Neural crest cell (in vitro differentiated cells): ENCODE measurements around the gene AP1S2. TPM values are rescaled to one million over a fixed set of nuclear protein-coding genes. Genes with fewer than 3 reads are reported as not detected.
A peak's percentile ranks its signal among the peaks of the same experiment; 100 is the strongest.

Experiments
- DNase-seq: peaks from one replicate; pipeline ENCODE4 v3.0.0; 2021; ENCODE audit warnings: low read depth, mixed read lengths, low spot score
- H3K27ac Mint-ChIP-seq: one replicate; pipeline ENCODE4 v1.8.0; 2021; ENCODE audit warnings: mild to moderate bottlenecking, mixed read lengths; ENCODE audit not compliant: unreplicated experiment
- H3K27me3 Mint-ChIP-seq: 2 replicates; pipeline ENCODE4 v1.8.0; 2021; ENCODE audit warnings: low read depth, mild to moderate bottlenecking, mixed read lengths
- H3K36me3 Mint-ChIP-seq: 2 replicates; pipeline ENCODE4 v1.8.0; 2021; ENCODE audit warnings: low read depth, mild to moderate bottlenecking, mixed read lengths
- H3K4me1 Mint-ChIP-seq: 2 replicates; pipeline ENCODE4 v1.8.0; 2021; ENCODE audit warnings: mixed read lengths
- H3K4me3 Mint-ChIP-seq: one replicate; pipeline ENCODE4 v1.8.0; 2021; ENCODE audit warnings: mild to moderate bottlenecking, mixed read lengths
- H3K9me3 Mint-ChIP-seq: 2 replicates; pipeline ENCODE4 v1.8.0; 2021; ENCODE audit warnings: mixed read lengths
- CTCF ChIP-seq: fragments of 200-600 bp; sonication (generic); conservative IDR thresholded peaks from 2 replicates; pipeline ENCODE4 v1.5.0; 2021; ENCODE audit warnings: antibody characterized with exemption, mild to moderate bottlenecking
- long read RNA-seq: library from polyadenylated mRNA; unstranded; transcript quantifications from one replicate; pipeline ENCODE4 v2.0.0, GENCODE V29; 2020
- total RNA-seq: library from RNA; stranded (reverse); gene quantifications from 2 replicates; pipeline ENCODE4 v1.2.1, GENCODE V29; 2021

AP1S2 gene
- total RNA-seq: 136 and 141 TPM in 2 replicates
- long read RNA-seq, transcript AP1S2-201 (5 exons, 2,237 nt): major isoform, 410 of 598 reads
- long read RNA-seq, transcript AP1S2-202 (5 exons, 3,492 nt): minor isoform, 11 of 598 reads
- long read RNA-seq, partial matches to known transcripts: 30 of 598 reads
- long read RNA-seq, other reads (novel, unspliced or antisense): 146 of 598 reads

DNA sequence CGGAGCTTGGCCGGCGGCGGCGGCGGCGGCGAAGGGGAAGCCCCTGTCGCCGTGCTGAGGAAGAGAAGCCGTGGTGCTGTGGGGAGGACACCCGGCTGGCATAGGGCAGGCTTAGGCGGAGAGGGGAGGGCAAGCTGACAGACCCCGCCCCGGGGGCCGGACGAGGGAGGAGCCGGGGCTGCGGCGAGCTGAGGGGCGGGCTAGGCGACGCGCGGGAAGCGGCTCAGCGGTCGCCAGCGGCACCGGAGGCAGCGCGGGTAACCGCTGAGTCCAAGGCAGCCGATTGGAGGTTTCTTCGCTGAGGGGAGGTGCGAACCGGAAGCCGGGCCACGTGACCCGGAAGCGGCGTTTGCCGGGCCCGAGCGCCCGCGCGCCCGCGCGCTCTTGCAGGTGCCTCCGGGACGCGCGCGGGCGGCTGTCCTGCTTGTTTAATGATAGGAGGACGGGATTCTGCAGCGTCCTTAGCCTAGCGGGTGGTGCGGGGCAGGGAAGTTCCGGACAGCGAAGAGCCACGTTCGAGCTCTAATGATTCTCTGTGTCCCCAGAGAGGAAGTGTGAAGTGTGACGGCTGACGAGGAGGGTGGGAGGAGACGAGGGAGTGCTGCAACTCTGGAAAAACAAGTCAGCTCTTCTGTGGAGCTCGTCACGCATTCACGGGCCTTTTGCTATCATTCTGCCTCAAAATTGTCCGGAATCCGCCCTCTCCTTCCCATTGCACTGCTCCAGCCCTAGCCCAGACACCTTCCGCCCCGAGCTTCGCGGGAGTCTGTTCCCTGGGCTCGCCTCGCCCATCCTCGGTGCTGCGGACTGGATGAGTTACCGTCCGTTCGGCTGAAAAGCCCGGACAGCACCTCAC is at the start of gene AP1S2:
TSS of gene AP1S2 (minus strand) at position 102 of the 856 bp plus-strand sequence. CDS start 2,289 bp downstream, outside the sequence.
- Mint-ChIP-seq H3K4me3 (peak within 1 kb of the TSS; percentile 96), H3K9me3 (no peaks in the 10 kb centered on the region), H3K4me1 (peaks cover 48% of the 10 kb centered on the region), H3K27ac (peak within 1 kb of the TSS; percentile 98), H3K27me3 (no peaks in the 10 kb centered on the region), H3K36me3 (peaks cover 4% of the 10 kb centered on the region)
- TF ChIP-seq CTCF: no peak
- peak; percentile 93 for DNase-seq

DNA sequence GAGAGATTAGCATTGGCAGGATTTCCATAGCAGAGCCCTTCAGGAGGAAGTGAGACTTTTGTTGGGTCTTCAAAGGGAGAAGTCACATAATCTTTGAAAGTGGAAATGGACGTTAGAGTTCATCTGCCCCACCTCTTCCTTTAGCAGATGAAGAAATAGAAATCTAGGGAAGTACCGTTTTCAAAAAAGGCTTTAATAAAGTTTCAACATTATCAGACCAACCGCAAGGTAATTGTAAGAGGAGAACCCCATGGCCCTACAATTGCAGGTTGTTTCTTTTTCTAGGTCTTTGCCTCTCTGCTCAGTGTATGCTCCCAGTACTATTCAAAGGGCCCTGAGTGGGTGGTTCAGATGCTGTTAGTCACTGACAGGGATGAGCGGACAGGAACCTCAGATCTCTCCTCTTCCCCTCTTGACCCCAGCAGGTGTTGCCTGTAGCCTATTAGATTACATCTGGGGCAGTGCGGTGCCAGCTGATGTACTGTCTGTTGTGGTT is 48.6 kb upstream of the AP1S2 start:
- DNase-seq: no peak
- peaks cover 3% of the 10 kb centered on the region for H3K9me3 Mint-ChIP-seq
- H3K27ac Mint-ChIP-seq: no peak overlapping the region
- no peak overlapping the region for H3K4me3 Mint-ChIP-seq
- no peak for TF ChIP-seq CTCF
- H3K4me1 Mint-ChIP-seq: peaks cover 14% of the 10 kb centered on the region
- H3K36me3 Mint-ChIP-seq: peaks cover 3% of the 10 kb centered on the region
- H3K27me3 Mint-ChIP-seq: no peaks in the 10 kb centered on the region

DNA sequence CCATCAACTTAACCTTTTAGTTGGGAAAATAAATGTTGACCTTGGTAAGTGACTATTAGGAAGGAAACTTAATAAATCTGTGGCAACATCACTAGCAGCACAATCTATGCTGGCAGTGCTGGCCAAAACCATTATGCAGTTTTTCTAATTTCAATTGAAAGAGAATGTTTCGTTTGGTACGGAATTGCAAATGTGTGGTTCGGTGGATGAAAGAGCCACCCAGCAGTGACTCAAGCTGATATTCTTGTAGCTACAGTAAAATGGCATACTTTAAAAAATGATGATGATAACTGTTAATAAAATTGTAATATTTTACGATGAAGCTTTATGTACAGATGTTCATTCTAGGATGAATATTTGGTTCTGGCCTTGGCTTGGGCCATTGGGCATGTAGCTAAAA is 40.7 kb upstream of the AP1S2 start:
- no peak overlapping the region for H3K4me3 Mint-ChIP-seq

GRCh38 chrX:15894724-15895123 is 40.1 kb upstream of the AP1S2 start:
- no peak overlapping the region for H3K4me3 Mint-ChIP-seq
- no peak overlapping the region for H3K27ac Mint-ChIP-seq
- TF ChIP-seq CTCF: no peak
- no peak for DNase-seq
- H3K27me3 Mint-ChIP-seq: no peaks in the 10 kb centered on the region
- H3K9me3 Mint-ChIP-seq: peaks cover 4% of the 10 kb centered on the region
- H3K36me3 Mint-ChIP-seq: no peaks in the 10 kb centered on the region
- H3K4me1 Mint-ChIP-seq: peaks cover 3% of the 10 kb centered on the region

More for the DNA sequence above, 40.7 kb upstream of the AP1S2 start:
- H3K36me3 Mint-ChIP-seq: no peaks in the 10 kb centered on the region
- TF ChIP-seq CTCF: no peak
- peaks cover 4% of the 10 kb centered on the region for H3K9me3 Mint-ChIP-seq
- no peak for DNase-seq
- H3K27ac Mint-ChIP-seq: no peak overlapping the region
- peaks cover 3% of the 10 kb centered on the region for H3K4me1 Mint-ChIP-seq
- no peaks in the 10 kb centered on the region for H3K27me3 Mint-ChIP-seq

- peaks cover 3% of the 10 kb centered on the region for H3K4me1 Mint-ChIP-seq
- no peak overlapping the region for H3K4me3 Mint-ChIP-seq
- no peaks in the 10 kb centered on the region for H3K27me3 Mint-ChIP-seq
- H3K36me3 Mint-ChIP-seq: no peaks in the 10 kb centered on the region
- H3K9me3 Mint-ChIP-seq: no peaks in the 10 kb centered on the region
- no peak overlapping the region for H3K27ac Mint-ChIP-seq
- DNase-seq: no peak
- TF ChIP-seq CTCF: no peak
Measured at GRCh38 chrX:15890463-15890862, 35.9 kb upstream of the AP1S2 start.
